Hepatocyte (in vitro differentiated cells): ENCODE results near the gene NAT16. TPM values are rescaled to one million over a fixed set of nuclear protein-coding genes. Genes with fewer than 3 reads are reported as not detected.

ENCODE experiments used
- DNase-seq: peaks from one replicate; pipeline ENCODE4 v3.0.0-alpha.2; 2016; ENCODE audit warnings: low spot score
- H2AFZ ChIP-seq: fragments of 200-600 bp; sonication (generic); 2 replicates; pipeline ENCODE4 v1.6.0; 2016; ENCODE audit warnings: antibody characterized with exemption, mild to moderate bottlenecking
- H3K27ac ChIP-seq: fragments of 200-600 bp; sonication (generic); 2 replicates; pipeline ENCODE4 v1.5.1; 2016; ENCODE audit warnings: mild to moderate bottlenecking
- H3K27me3 ChIP-seq: fragments of 200-600 bp; sonication (generic); 2 replicates; pipeline ENCODE4 v1.6.1; 2016
- H3K36me3 ChIP-seq: fragments of 200-600 bp; sonication (generic); replicated peaks from 2 replicates; pipeline ENCODE4 v1.5.1; 2016; ENCODE audit warnings: low read depth; ENCODE audit not compliant: insufficient read depth
- H3K4me1 ChIP-seq: fragments of 200-600 bp; sonication (generic); 2 replicates; pipeline ENCODE4 v1.5.1; 2016; ENCODE audit warnings: mild to moderate bottlenecking, moderate library complexity; ENCODE audit not compliant: insufficient read depth
- H3K4me2 ChIP-seq: fragments of 200-600 bp; sonication (generic); 2 replicates; pipeline ENCODE4 v1.6.0; 2016
- H3K4me3 ChIP-seq: fragments of 200-600 bp; sonication (generic); 2 replicates; pipeline ENCODE4 v1.5.1; 2016; ENCODE audit warnings: mild to moderate bottlenecking
- H3K79me2 ChIP-seq: fragments of 200-600 bp; sonication (generic); 2 replicates; pipeline ENCODE4 v1.6.0; 2017; ENCODE audit warnings: mild to moderate bottlenecking
- H3K9me2 ChIP-seq: fragments of 200-600 bp; sonication (generic); replicated peaks from 2 replicates; pipeline ENCODE4 v1.6.0; 2017; ENCODE audit warnings: mild to moderate bottlenecking; ENCODE audit not compliant: insufficient read depth
- H3K9me3 ChIP-seq: fragments of 200-600 bp; sonication (generic); 2 replicates; pipeline ENCODE4 v1.5.1; 2016; ENCODE audit warnings: low read depth, mild to moderate bottlenecking
- H4K20me1 ChIP-seq: fragments of 200-600 bp; sonication (generic); 2 replicates; pipeline ENCODE4 v1.6.0; 2016; ENCODE audit warnings: mild to moderate bottlenecking; ENCODE audit not compliant: insufficient read depth, poor library complexity, severe bottlenecking
- CTCF ChIP-seq: fragments of 200-600 bp; sonication (generic); IDR thresholded peaks from 2 replicates; pipeline ENCODE4 v1.5.1; 2016; ENCODE audit warnings: antibody characterized with exemption, mild to moderate bottlenecking; ENCODE audit not compliant: poor library complexity
- EZH2 ChIP-seq: fragments of 200-600 bp; sonication (generic); IDR thresholded peaks from 2 replicates; pipeline ENCODE4 v1.6.1; 2016; ENCODE audit warnings: antibody characterized with exemption, mild to moderate bottlenecking, borderline replicate concordance
- EZH2phosphoT487 ChIP-seq: fragments of 200-600 bp; sonication (generic); IDR thresholded peaks from one replicate; pipeline ENCODE4 v1.6.1; 2018; ENCODE audit warnings: antibody characterized with exemption, mild to moderate bottlenecking, low read depth, moderate library complexity; ENCODE audit not compliant: unreplicated experiment, severe bottlenecking
- WGBS: methylation state at CpG from one replicate; pipeline ENCODE4 v1.1.6; 2016; ENCODE audit warnings: low lambda C conversion rate; ENCODE audit errors: missing lambda C conversion rate; 5-methylcytosine and 5-hydroxymethylcytosine counted together
- polyA plus RNA-seq: library from polyadenylated mRNA; unstranded; fragments of >200 nt; fragmentation: Nextera tagmentation; extraction: Ambion mirVana; gene quantifications from 2 replicates; pipeline ENCODE4 v1.2.1, GENCODE V29; 2016
- total RNA-seq: library from RNA; depleted of rRNA; stranded (reverse); fragments of >200 nt; gene quantifications from 2 replicates; pipeline ENCODE4 v1.2.3, GENCODE V29; 2014

NAT16 gene
- total and polyA plus RNA-seq, 2 experiments from 2014 or later, result not detected

GRCh38 chr7:101164071-101164840, 15.8 kb downstream of the NAT16 start:
- 3% methylated on average over 71 of the region's 75 CpGs for WGBS
- Histone ChIP-seq H3K9me2 (no peaks in the 10 kb centered on the region), H3K4me1 (peaks cover 22% of the 10 kb centered on the region), H3K4me3 (no peak overlapping the region), H3K36me3 (no peaks in the 10 kb centered on the region), H2AFZ (no peak overlapping the region), H3K9me3 (no peaks in the 10 kb centered on the region), H3K4me2 (peak overlapping the region; percentile 74), H4K20me1 (peaks cover 12% of the 10 kb centered on the region), H3K79me2 (no peaks in the 10 kb centered on the region), H3K27ac (no peak overlapping the region), H3K27me3 (peaks cover 63% of the 10 kb centered on the region)
- peak; percentile 79 for DNase-seq
- peak; percentile 82 for TF ChIP-seq EZH2
- no peak for TF ChIP-seq CTCF

- peak overlapping the region; percentile 23 for H3K4me3 ChIP-seq
- peaks cover 22% of the 10 kb centered on the region for H3K4me1 ChIP-seq
- H4K20me1 ChIP-seq, result peaks cover 12% of the 10 kb centered on the region
- no peaks in the 10 kb centered on the region for H3K9me3 ChIP-seq
- H3K36me3 ChIP-seq, result no peaks in the 10 kb centered on the region
- peaks cover 55% of the 10 kb centered on the region for H3K27me3 ChIP-seq
- 1% methylated on average over 42 of the region's 92 CpGs for WGBS
- H3K9me2 ChIP-seq, result no peaks in the 10 kb centered on the region
- no peak overlapping the region for H3K27ac ChIP-seq
- DNase-seq, result no peak
- TF ChIP-seq CTCF (no peak), EZH2 (no peak), EZH2phosphoT487 (no peak)
- no peak overlapping the region for H2AFZ ChIP-seq
- peak overlapping the region; percentile 74 for H3K4me2 ChIP-seq
- no peaks in the 10 kb centered on the region for H3K79me2 ChIP-seq
These were observed 16.6 kb downstream of the NAT16 start for GRCh38 chr7:101163279-101164070.

- H4K20me1 ChIP-seq, result peaks cover 12% of the 10 kb centered on the region
- H3K79me2 ChIP-seq, result no peaks in the 10 kb centered on the region
- H3K4me1 ChIP-seq, result peaks cover 22% of the 10 kb centered on the region
- WGBS, result 2% methylated on average over 44 of the region's 74 CpGs
- no peaks in the 10 kb centered on the region for H3K9me2 ChIP-seq
- peak; percentile 82 for DNase-seq
- H3K27me3 ChIP-seq, result peaks cover 48% of the 10 kb centered on the region
- peak overlapping the region; percentile 23 for H3K4me3 ChIP-seq
- no peaks in the 10 kb centered on the region for H3K36me3 ChIP-seq
- H3K9me3 ChIP-seq, result no peaks in the 10 kb centered on the region
- TF ChIP-seq CTCF (no peak), EZH2phosphoT487 (no peak), EZH2 (no peak)
- peak overlapping the region; percentile 63 for H3K27ac ChIP-seq
- peak overlapping the region; percentile 74 for H3K4me2 ChIP-seq
- no peak overlapping the region for H2AFZ ChIP-seq
These were observed 17.4 kb downstream of the NAT16 start for GRCh38 chr7:101162551-101163278.
